Peyer's patch (tissue), 4 donors: ENCODE data around the gene QRFPR. TPM values are rescaled to one million over a fixed set of nuclear protein-coding genes. Genes with fewer than 3 reads are reported as not detected.

Experiments used
- DNase-seq, 3 donors: peaks; one replicate each; pipeline ENCODE4 v3.0.0-alpha.2; 2017 to 2019
- H3K27ac ChIP-seq, 4 donors: fragments of 200-600 bp; sonication (generic); one replicate each; pipeline ENCODE4 v1.5.1; 2016 to 2019
- H3K27me3 ChIP-seq, 2 donors: fragments of 200-600 bp; sonication (generic); one replicate each; pipeline ENCODE4 v1.5.1; 2019
- H3K36me3 ChIP-seq, 3 donors: fragments of 200-600 bp; sonication (generic); one replicate each; pipeline ENCODE4 v1.5.1; 2016 to 2019
- H3K4me1 ChIP-seq, 4 donors: fragments of 200-600 bp; sonication (generic); one replicate each; pipeline ENCODE4 v1.5.1; 2016 to 2019
- H3K4me3 ChIP-seq, 4 donors: fragments of 200-600 bp; sonication (generic); 1 replicate in 3 of 4; 2 replicates in 1 of 4; pipeline ENCODE4 v1.5.1; 2016 to 2019; ENCODE audit warnings: mild to moderate bottlenecking in 1 of 4
- H3K9me3 ChIP-seq, 4 donors: fragments of 200-600 bp; sonication (generic); one replicate each; pipeline ENCODE4 v1.5.1; 2016 to 2019; ENCODE audit warnings: mild to moderate bottlenecking in 1 of 4
- CTCF ChIP-seq, 6 experiments: fragments of 450-650 bp in 4 of 6; fragments of 200-600 bp in 2 of 6; sonication (generic) in 1 of 6; IDR thresholded peaks; one replicate each; pipeline ENCODE4 v1.5.1; 2017 to 2019; ENCODE audit warnings: antibody characterized with exemption in 6 of 6, mild to moderate bottlenecking in 3 of 6, moderate library complexity in 1 of 6
- POLR2A ChIP-seq, 2 donors: fragments of 450-650 bp; IDR thresholded peaks; one replicate each; pipeline ENCODE4 v1.5.1; 2017; ENCODE audit warnings: antibody characterized with exemption in 2 of 2, mild to moderate bottlenecking in 2 of 2, moderate library complexity in 2 of 2
- total RNA-seq, 4 donors: library from RNA; depleted of rRNA; stranded (reverse); fragments of >200 nt; gene quantifications; one replicate each; pipeline ENCODE4 v1.1.0, GENCODE V29; 2016

QRFPR gene
- total RNA-seq, 4 donors from 2014 or later = not detected

DNA sequence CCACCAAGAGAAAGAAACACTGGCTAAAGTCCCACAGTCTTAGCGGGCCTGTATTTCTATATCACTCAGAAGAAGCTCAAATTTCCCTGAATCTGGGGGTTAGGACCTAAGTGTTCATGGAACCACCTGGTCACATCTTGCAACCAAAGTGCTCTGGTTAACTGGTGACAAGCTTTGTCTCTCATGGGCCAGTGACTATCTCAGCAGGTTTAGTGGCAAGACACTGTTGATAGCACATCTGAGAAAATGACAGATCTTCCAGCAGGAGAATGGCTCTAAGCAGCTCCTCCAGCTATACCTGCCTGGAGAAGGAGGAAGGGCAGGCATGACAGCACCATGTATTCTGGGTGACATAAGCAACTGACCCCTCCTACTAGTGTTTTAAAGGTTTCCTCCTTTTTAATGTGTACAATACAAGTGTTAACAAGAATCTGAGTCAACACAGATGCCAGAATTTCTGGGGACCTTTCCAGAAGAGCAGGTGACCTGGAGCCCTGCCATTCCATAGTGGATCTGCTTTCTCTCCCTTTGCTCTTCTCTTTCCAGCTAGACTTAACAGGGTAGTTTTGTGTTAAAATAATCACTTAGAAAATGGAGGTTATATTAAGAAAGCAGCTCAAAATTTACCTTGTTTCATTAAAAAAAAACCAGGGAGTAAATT lies 17.3 kb upstream of the QRFPR start:
- no peak for DNase-seq
- Histone ChIP-seq H3K9me3 (no peaks in the 10 kb centered on the region), H3K27ac (no peak overlapping the region), H3K27me3 (no peaks in the 10 kb centered on the region), H3K4me3 (no peak overlapping the region), H3K36me3 (no peaks in the 10 kb centered on the region), H3K4me1 (no peaks in the 10 kb centered on the region)
- TF ChIP-seq POLR2A (IDR thresholded peaks at IDR 0.05) (no peak), CTCF (IDR thresholded peaks at IDR 0.05) (no peak)

DNA sequence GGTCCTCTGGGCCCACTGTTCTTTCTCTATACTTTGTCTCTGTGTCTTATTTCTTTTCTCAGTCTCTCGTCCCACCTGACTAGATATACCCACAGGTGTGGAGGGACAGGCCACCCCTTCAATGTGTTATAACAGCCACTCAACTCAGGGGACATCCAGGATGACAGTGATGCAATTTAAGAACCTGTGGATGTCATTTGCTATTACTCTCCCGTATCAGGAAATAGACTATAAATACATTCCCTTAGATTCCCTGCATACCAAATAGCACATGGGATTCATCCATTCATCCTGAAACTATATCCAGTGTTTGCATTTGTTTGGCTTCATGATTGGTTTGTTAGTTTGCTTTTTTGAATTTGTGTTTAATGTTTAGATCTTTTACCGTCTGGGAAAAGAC lies 16.6 kb upstream of the QRFPR start:
- H3K27me3 ChIP-seq = no peaks in the 10 kb centered on the region
- no peak for DNase-seq
- H3K27ac ChIP-seq = no peak overlapping the region
- H3K4me3 ChIP-seq = no peak overlapping the region
- H3K36me3 ChIP-seq = no peaks in the 10 kb centered on the region
- H3K9me3 ChIP-seq = no peaks in the 10 kb centered on the region
- TF ChIP-seq CTCF (IDR thresholded peaks at IDR 0.05) (no peak), POLR2A (IDR thresholded peaks at IDR 0.05) (no peak)
- H3K4me1 ChIP-seq = no peaks in the 10 kb centered on the region

DNA sequence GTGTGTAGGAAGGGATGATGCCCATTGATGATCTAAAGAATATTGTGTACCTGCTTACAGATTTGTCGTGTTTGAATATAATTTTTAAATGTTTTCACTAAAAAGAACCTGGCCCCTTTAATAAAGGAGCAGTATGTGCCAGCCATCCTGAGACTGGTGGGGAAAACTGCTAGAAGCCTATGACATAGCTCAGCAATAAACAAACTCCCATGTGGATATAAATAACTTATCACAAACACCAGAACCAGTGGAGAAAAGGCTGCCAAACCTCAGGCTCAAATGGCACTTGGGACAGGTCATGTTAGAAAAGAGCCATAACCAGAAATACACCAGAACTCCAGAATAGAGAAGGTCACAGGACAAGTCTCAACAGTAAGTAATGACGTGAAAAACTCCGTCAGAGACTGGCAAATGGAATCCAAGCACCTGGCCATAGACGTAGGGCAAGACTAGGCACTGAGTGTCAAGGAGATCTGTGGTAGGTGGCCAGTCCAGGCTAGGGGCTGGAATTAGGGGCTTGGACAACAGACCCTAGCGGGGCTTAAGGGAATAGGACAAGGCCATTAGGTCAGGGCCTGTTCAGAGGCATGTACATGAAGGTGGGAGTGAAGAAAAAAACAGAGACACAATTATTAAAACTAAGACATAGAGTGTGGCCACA lies 11.7 kb upstream of the QRFPR start:
- no peak for DNase-seq
- H3K27me3 ChIP-seq = no peaks in the 10 kb centered on the region
- H3K36me3 ChIP-seq = no peaks in the 10 kb centered on the region
- H3K27ac ChIP-seq = no peak overlapping the region
- no peaks in the 10 kb centered on the region for H3K9me3 ChIP-seq
- no peaks in the 10 kb centered on the region for H3K4me1 ChIP-seq
- TF ChIP-seq CTCF (IDR thresholded peaks at IDR 0.05) = no peak
- no peak for TF ChIP-seq POLR2A (IDR thresholded peaks at IDR 0.05)
- no peak overlapping the region for H3K4me3 ChIP-seq

GRCh38 chr4:121390335-121390734 lies 9.5 kb upstream of the QRFPR start:
- no peak for DNase-seq
- H3K27me3 ChIP-seq = no peaks in the 10 kb centered on the region
- no peak overlapping the region for H3K27ac ChIP-seq
- no peaks in the 10 kb centered on the region for H3K36me3 ChIP-seq
- no peak overlapping the region for H3K4me3 ChIP-seq
- TF ChIP-seq POLR2A (IDR thresholded peaks at IDR 0.05) (no peak), CTCF (IDR thresholded peaks at IDR 0.05) (no peak)
- H3K9me3 ChIP-seq = no peaks in the 10 kb centered on the region
- no peaks in the 10 kb centered on the region for H3K4me1 ChIP-seq

DNA sequence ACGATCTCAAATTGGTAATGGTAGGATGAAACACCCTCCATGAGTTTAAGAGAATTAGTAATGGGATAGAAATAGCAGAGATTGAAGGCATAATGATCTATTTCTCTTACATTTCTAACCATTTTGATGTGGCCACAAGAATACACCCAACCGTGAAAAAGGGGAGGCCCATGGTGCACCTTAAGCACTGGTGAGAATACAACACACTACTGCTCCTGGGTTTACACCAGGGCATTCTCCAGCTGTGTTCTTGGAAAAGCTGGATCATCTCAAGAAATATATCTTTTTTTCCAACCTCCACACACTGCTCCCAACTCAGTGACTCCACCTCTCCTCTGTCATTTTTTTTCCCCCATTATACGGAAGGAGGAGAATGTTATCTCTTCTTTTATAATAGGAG lies 1.5 kb downstream of the QRFPR start:
- Histone ChIP-seq H3K36me3 (no peaks in the 10 kb centered on the region), H3K27me3 (no peaks in the 10 kb centered on the region), H3K27ac (no peak overlapping the region), H3K4me3 (no peak overlapping the region), H3K9me3 (no peaks in the 10 kb centered on the region), H3K4me1 (peaks cover 0 to 7% (median 0%) of the 10 kb centered on the region in 4 donors)
- no peak for TF ChIP-seq CTCF (IDR thresholded peaks at IDR 0.05)
- no peak for TF ChIP-seq POLR2A (IDR thresholded peaks at IDR 0.05)
- DNase-seq = no peak
